ENCODE results near the gene RABGAP1L.
A peak's percentile ranks its signal among the peaks of the same experiment; 100 is the strongest.

The RABGAP1L gene

DNA sequence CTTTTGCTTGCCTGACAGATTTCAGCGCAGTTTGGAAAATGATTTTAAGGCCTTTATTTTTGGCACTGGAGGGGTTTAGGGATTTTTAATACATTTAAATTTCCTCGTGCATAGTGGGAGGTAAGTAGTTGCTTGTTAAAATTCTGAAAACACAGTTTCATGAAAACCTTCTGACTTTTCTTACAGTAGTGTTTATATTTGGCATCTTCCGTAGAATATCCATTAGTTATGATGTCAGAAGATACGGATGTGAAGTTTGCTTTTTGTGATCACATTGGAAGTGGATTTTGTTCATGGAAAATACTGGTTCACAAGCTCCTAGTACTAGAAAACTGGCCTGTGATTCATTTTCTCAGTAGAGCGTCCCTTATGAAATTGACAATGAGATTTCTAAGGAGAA, 1.3 kb downstream of the RABGAP1L start:
- TF ChIP-seq, protein P1, sequence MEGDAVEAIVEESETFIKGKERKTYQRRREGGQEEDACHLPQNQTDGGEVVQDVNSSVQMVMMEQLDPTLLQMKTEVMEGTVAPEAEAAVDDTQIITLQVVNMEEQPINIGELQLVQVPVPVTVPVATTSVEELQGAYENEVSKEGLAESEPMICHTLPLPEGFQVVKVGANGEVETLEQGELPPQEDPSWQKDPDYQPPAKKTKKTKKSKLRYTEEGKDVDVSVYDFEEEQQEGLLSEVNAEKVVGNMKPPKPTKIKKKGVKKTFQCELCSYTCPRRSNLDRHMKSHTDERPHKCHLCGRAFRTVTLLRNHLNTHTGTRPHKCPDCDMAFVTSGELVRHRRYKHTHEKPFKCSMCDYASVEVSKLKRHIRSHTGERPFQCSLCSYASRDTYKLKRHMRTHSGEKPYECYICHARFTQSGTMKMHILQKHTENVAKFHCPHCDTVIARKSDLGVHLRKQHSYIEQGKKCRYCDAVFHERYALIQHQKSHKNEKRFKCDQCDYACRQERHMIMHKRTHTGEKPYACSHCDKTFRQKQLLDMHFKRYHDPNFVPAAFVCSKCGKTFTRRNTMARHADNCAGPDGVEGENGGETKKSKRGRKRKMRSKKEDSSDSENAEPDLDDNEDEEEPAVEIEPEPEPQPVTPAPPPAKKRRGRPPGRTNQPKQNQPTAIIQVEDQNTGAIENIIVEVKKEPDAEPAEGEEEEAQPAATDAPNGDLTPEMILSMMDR (IDR thresholded peaks at IDR 0.05; ENCODE audit: extremely low read depth, insufficient read depth, missing control alignments), result no peak
- DNase-seq (ENCODE audit: low spot score), result no peak
- in situ Hi-C loops (cut with MboI; ENCODE audit: low pct_unique_long_range_greater_than_20kb, low sequenced_read_pairs, unreplicated experiment), result no loop called here

DNA sequence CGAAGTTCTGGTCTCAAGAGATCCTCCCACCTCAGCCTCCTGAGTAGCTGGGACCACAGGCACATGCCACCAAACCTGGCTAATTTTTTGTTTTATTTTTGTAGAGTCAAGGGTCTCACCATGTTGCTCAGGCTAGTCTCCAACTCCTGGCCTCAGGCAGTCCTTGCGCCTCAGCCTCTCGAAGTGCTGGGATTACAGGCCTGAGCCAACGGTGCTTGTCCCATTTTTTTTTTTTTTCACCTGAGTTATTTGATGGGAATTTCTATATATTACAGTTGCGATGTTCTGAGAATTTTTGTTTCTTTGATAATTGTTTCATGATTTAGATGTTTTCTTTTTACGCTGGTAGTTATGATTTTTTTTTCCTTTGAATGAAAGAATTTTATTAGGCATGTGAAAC, 2.5 kb downstream of the RABGAP1L start:
- DNase-seq (ENCODE audit: low spot score), result no peak
- TF ChIP-seq, protein P1 (IDR thresholded peaks at IDR 0.05; ENCODE audit: extremely low read depth, insufficient read depth, missing control alignments), result no peak
- in situ Hi-C loops (cut with MboI; ENCODE audit: low pct_unique_long_range_greater_than_20kb, low sequenced_read_pairs, unreplicated experiment), result no loop called here

DNA sequence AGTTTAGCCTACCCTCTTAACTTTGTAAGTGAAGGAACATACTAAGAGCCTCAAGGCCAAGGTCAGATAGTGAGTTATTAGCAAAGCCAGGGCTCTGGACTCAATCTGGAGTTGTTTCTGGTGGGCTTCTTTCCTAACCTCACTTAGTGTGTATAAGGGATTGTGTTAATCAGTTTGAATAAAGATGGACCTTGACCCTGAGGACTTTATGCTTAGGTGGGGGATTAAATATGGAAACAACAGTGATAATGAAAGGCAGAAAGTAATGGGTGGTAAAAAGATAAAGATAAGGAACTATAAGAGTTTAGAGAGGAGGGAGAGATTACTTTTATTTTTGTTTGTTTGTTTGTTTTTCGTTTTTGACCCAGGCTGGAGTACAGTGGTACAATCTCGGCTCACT, 5.5 kb downstream of the RABGAP1L start:
- in situ Hi-C loops (cut with MboI; ENCODE audit: low pct_unique_long_range_greater_than_20kb, low sequenced_read_pairs, unreplicated experiment), result no loop called here
- TF ChIP-seq, protein P1 (IDR thresholded peaks at IDR 0.05; ENCODE audit: extremely low read depth, insufficient read depth, missing control alignments), result no peak

DNA sequence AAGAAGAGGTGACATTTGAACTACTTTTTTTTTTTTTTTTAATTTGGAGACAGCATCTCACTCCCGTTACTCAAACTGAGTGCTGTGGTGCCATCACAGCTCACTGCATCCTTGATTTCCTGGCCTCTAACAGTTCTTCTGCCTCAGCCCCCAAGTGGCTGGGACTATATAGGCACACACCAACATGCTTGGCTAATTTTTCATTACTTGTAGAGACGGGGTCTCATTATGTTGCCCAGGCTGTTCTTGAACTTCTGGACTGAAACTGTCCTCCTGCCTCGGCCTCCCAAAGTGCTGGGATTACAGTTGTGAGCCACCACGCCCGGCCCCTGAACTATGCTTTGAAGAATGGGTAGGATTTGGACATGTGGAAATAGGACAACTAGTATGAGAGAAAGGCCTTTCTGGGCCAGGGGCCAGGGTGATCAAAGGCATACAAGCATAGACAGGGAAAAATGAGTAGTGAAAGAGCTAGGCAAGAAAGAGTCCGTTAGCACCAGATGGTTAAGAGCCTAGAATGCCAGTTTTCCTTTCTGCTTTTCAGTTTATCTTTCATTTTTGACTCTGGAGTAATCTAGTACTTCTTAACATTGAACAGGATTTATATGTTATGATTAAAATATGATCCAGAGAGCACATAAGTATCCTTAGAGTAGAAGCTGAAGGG, 6.3 kb downstream of the RABGAP1L start:
- DNase-seq (ENCODE audit: low spot score), result no peak
- in situ Hi-C loops (cut with MboI; ENCODE audit: low pct_unique_long_range_greater_than_20kb, low sequenced_read_pairs, unreplicated experiment), result no loop called here
- TF ChIP-seq, protein P1 (IDR thresholded peaks at IDR 0.05; ENCODE audit: extremely low read depth, insufficient read depth, missing control alignments), result peak; percentile 30

More for the DNA sequence above, 5.5 kb downstream of the RABGAP1L start:
- no peak for DNase-seq (ENCODE audit: low spot score)

DNA sequence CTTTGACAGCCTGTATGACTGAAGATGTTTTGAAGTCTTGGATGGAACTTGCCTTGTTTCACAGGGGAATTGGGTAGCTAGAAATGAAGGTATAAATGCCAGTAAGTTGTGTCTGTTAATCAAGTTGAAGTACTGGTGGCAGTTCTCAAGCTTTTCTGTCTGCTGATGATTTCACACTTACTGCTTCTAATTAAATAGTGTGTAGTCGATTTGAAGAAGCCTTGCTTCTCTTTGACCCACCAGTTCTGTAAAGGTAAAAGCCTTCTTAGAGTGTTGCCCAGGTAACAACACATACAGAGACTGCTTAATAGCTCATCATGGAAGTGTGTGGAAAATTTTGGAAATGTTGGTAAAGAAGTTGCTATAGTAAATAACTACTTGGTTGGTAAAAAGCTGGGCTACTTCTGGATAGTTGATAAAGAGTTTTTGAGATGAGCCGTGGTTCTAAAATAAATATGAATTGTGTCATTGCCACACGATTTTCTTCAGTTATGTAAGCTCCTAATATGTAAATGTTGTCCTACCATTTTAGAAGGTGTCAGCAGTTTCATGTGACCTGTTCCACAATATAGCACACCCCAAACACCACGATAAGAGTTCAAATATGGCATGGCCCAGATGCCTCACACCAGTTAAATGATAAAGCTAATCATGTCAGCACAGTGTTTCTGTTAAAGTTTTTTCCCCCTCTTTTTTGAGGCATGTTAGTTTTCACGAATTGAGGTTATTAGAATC, 7.4 kb downstream of the RABGAP1L start:
- in situ Hi-C loops (cut with MboI; ENCODE audit: low pct_unique_long_range_greater_than_20kb, low sequenced_read_pairs, unreplicated experiment), result no loop called here
- DNase-seq (ENCODE audit: low spot score), result no peak
- TF ChIP-seq, protein P1 (IDR thresholded peaks at IDR 0.05; ENCODE audit: extremely low read depth, insufficient read depth, missing control alignments), result no peak

DNA sequence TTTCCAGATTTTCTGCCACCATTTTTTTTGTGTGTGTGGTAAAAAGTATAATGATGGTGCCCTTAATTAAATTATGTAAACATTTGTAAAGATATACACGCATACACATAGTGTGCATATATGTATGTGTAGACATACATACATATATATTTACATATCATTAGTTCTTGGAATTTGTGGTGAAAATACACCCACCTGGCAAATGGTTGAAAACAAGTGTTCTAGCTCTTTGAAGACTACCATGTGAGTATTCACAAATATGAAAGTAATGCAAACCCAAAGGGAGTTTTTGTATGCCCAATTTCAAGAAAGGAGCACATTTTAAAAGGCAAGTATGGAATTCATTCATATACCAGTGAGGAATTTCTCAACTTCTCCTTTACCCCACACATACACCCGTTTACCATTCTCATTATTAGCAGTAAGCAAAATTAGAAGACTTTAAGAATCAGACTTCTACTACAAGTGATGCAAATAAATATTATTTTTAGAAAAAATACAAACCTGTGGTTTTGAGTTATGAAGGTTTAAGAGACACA, 8.0 kb downstream of the RABGAP1L start:
- in situ Hi-C loops (cut with MboI; ENCODE audit: low pct_unique_long_range_greater_than_20kb, low sequenced_read_pairs, unreplicated experiment), result no loop called here
- DNase-seq (ENCODE audit: low spot score), result no peak
- TF ChIP-seq, protein P1 (IDR thresholded peaks at IDR 0.05; ENCODE audit: extremely low read depth, insufficient read depth, missing control alignments), result no peak
